A549 (cell line): ENCODE data around the gene RSAD1. TPM values are rescaled to one million over a fixed set of nuclear protein-coding genes. Genes with fewer than 3 reads are reported as not detected.

Source experiments
- ATAC-seq, 2 experiments: fragments of 200-7000 bp in 1 of 2; fragments of >200 bp in 1 of 2; cut with Nextera tagmentation in 1 of 2; cut with Tn5 transposase in 1 of 2; 3 replicates each; pipeline versions ENCODE4 v1.8.0 to v1.9.1; 2018 to 2020; ENCODE audit warnings: mild to moderate bottlenecking in 1 of 2, moderate library complexity in 1 of 2
- CTCF ChIA-PET: fragments of 300-600 bp; sonication (Branson Sonifier 250); formaldehyde crosslinking; extraction: SDS; loops from one replicate; lab custom pipeline; 2021; ENCODE audit warnings: antibody characterized with exemption, inconsistent platforms; lab: Yijun Ruan, JAX
- POLR2A ChIA-PET: fragments of 350-600 bp; formaldehyde crosslinking; extraction: SDS; loops from one replicate; lab custom pipeline; 2021; ENCODE audit warnings: antibody characterized with exemption, inconsistent platforms; lab: Yijun Ruan, JAX
- DNase-seq, 2 experiments: peaks; one replicate each; pipeline versions ENCODE4 v3.0.0 to v3.0.0-alpha.2; 2011 to 2016; ENCODE audit warnings: low read depth in 1 of 2, low spot score in 1 of 2
- FAIRE-seq: peaks from 2 replicates; lab custom pipeline; 2011; peaks lifted over from hg19 to GRCh38; lab: Jason Lieb, UNC
- H3K27ac ChIP-seq, 2 experiments: fragments of >200 bp; sonication (Bioruptor Twin); formaldehyde crosslinking; 3 replicates each; pipeline ENCODE4 v1.5.1; 2016 to 2017
- H3K4me1 ChIP-seq: fragments of >200 bp; sonication (Bioruptor Twin); formaldehyde crosslinking; 3 replicates; pipeline ENCODE4 v1.6.1; 2016
- H3K4me2 ChIP-seq: fragments of >200 bp; sonication (Bioruptor Twin); formaldehyde crosslinking; 3 replicates; pipeline ENCODE4 v1.6.1; 2016
- H3K4me3 ChIP-seq: fragments of >200 bp; sonication (Bioruptor Twin); formaldehyde crosslinking; 3 replicates; pipeline ENCODE4 v1.5.1; 2016
- H3K9me3 ChIP-seq: fragments of >200 bp; sonication (Bioruptor Twin); formaldehyde crosslinking; 3 replicates; pipeline ENCODE4 v1.6.1; 2016
- CTCF ChIP-seq: fragments of >200 bp; sonication (Bioruptor Twin); formaldehyde crosslinking; IDR thresholded peaks from 3 replicates; pipeline ENCODE4 v1.5.1; 2016
- E2F6 ChIP-seq: IDR thresholded peaks from 2 replicates; pipeline ENCODE4 v1.6.1; 2012; ENCODE audit warnings: low read depth, borderline replicate concordance
- EHMT2 ChIP-seq: fragments of 200-600 bp; sonication (generic); IDR thresholded peaks from 2 replicates; pipeline ENCODE4 v1.6.1; 2016; ENCODE audit warnings: antibody characterized with exemption, low read depth, mild to moderate bottlenecking, moderate library complexity
- ELK1 ChIP-seq: fragments of 150-350 bp; IDR thresholded peaks from 2 replicates; pipeline ENCODE4 v1.6.1; 2014; ENCODE audit warnings: low read depth, mild to moderate bottlenecking, low read length
- ESRRA ChIP-seq: fragments of 150-350 bp; IDR thresholded peaks from 2 replicates; pipeline ENCODE4 v1.6.1; 2014; ENCODE audit warnings: mild to moderate bottlenecking, low read length, borderline replicate concordance
- HES2 ChIP-seq: fragments of >200 bp; sonication (Bioruptor Twin); formaldehyde crosslinking; IDR thresholded peaks from 2 replicates; pipeline ENCODE4 v1.6.1; 2016
- HEYL ChIP-seq: fragments of 250-450 bp; sonication (Bioruptor Pico); IDR thresholded peaks from 2 replicates; pipeline ENCODE4 v1.8.0; 2021; ENCODE audit warnings: mild to moderate bottlenecking, moderate library complexity
- HOXB5 ChIP-seq: fragments of 250-450 bp; sonication (Bioruptor Pico); IDR thresholded peaks from 2 replicates; pipeline ENCODE4 v1.5.0; 2020; ENCODE audit warnings: mild to moderate bottlenecking, moderate library complexity
- MAFK ChIP-seq: fragments of 450-650 bp; IDR thresholded peaks from 2 replicates; pipeline ENCODE4 v1.6.1; 2014; ENCODE audit not compliant: partially characterized antibody
- MAX ChIP-seq: IDR thresholded peaks from 2 replicates; pipeline ENCODE4 v1.6.1; 2012
- NFE2L2 ChIP-seq: fragments of 150-350 bp; conservative IDR thresholded peaks from 2 replicates; pipeline ENCODE4 v1.6.1; 2014; ENCODE audit warnings: low read length
- NPAS2 ChIP-seq: fragments of 250-450 bp; sonication (Bioruptor Pico); IDR thresholded peaks from 2 replicates; pipeline ENCODE4 v1.8.0; 2022; ENCODE audit warnings: mild to moderate bottlenecking, moderate library complexity, borderline replicate concordance
- PBX3 ChIP-seq: IDR thresholded peaks from 2 replicates; pipeline ENCODE4 v1.6.1; 2012
- PHF8 ChIP-seq: fragments of 200-600 bp; sonication (generic); IDR thresholded peaks from 2 replicates; pipeline ENCODE4 v1.6.1; 2016; ENCODE audit warnings: low read depth, mild to moderate bottlenecking, antibody characterized with exemption, moderate library complexity, borderline replicate concordance
- RAD21 ChIP-seq, 2 experiments: fragments of >200 bp in 1 of 2; sonication (Bioruptor Twin) in 1 of 2; formaldehyde crosslinking in 1 of 2; IDR thresholded peaks in 1 of 2; conservative IDR thresholded peaks in 1 of 2; 2 replicates in 1 of 2; 3 replicates in 1 of 2; pipeline ENCODE4 v1.6.1; 2012 to 2018; ENCODE audit warnings: inconsistent platforms in 1 of 2
- RARB ChIP-seq: fragments of 250-450 bp; sonication (Bioruptor Pico); IDR thresholded peaks from 2 replicates; pipeline ENCODE4 v1.8.0; 2021; ENCODE audit warnings: mild to moderate bottlenecking, moderate library complexity
- REST ChIP-seq: fragments of 200-600 bp; sonication (generic); IDR thresholded peaks from 2 replicates; pipeline ENCODE4 v1.6.1; 2016; ENCODE audit warnings: antibody characterized with exemption, mild to moderate bottlenecking, moderate library complexity
- SMC3 ChIP-seq: fragments of >200 bp; sonication (Bioruptor Twin); formaldehyde crosslinking; IDR thresholded peaks from 3 replicates; pipeline ENCODE4 v1.6.1; 2018; ENCODE audit warnings: inconsistent platforms
- SREBF2 ChIP-seq: fragments of 450-650 bp; IDR thresholded peaks from 2 replicates; pipeline ENCODE4 v1.6.1; 2014; ENCODE audit warnings: mild to moderate bottlenecking, moderate library complexity
- USF2 ChIP-seq: fragments of 450-650 bp; IDR thresholded peaks from 2 replicates; pipeline ENCODE4 v1.6.1; 2014; ENCODE audit warnings: antibody characterized with exemption
- ZSCAN20 ChIP-seq: fragments of 250-450 bp; sonication (Bioruptor Pico); IDR thresholded peaks from 2 replicates; pipeline ENCODE4 v1.8.0; 2022; ENCODE audit warnings: mild to moderate bottlenecking, moderate library complexity
- WGBS: methylation state at CpG from one replicate; pipeline ENCODE4 v1.1.6; 2017; ENCODE audit errors: missing lambda C conversion rate; 5-methylcytosine and 5-hydroxymethylcytosine counted together
- polyA plus RNA-seq, 4 experiments: library from polyadenylated mRNA; depleted of rRNA in 3 of 4; stranded (reverse); fragments of >200 nt; fragmentation: RNase III in 1 of 4; extraction: RNeasy Plus Mini Kit Qiagen cat#74134 plus additional on column Dnase treatment in 1 of 4; gene quantifications; 2 replicates in 3 of 4; 3 replicates in 1 of 4; pipeline ENCODE4 v1.2.3, GENCODE V29; 2011 to 2017

Gene RSAD1
- polyA plus RNA-seq, 2 of the 4 experiments (the other 2 are of a cell fraction), result 38.2 to 42.0 TPM

GRCh38 chr17:50437409-50437808, 41.3 kb upstream of the RSAD1 start:
- POLR2A ChIA-PET, result no interaction called here
- no peak for TF ChIP-seq PBX3
- TF ChIP-seq MAX, result no peak
- TF ChIP-seq SMC3, result no peak
- no peak for TF ChIP-seq HES2
- TF ChIP-seq E2F6, result no peak
- no peak for TF ChIP-seq HEYL (CRISPR knock-in tag)
- TF ChIP-seq, all 56 proteins: peak for 0
- FAIRE-seq (no peak), ATAC-seq (no peak), DNase-seq (no peak)
- Histone ChIP-seq H3K9me3 (no peaks in the 10 kb centered on the region), H3K4me1 (no peaks in the 10 kb centered on the region), H3K4me2 (no peak overlapping the region), H3K4me3 (no peak overlapping the region), H3K27ac (no peak overlapping the region)
- CTCF ChIA-PET, result interaction anchor here (0.6 to 6.0 kb wide), 6 partner anchors 8 to 54 kb away, joined by 3 to 26 read pairs (median 4); partner anchors contain the start of gene LRRC59
- 92% methylated on average over 4 of the region's 4 CpGs for WGBS

- H3K4me3 ChIP-seq, result no peak overlapping the region
- CTCF ChIA-PET, result interaction anchor here (1.6 to 6.0 kb wide), 2 partner anchors 41 to 142 kb away, joined by 3 to 26 read pairs; partner anchors contain the start of gene LRRC59
- ATAC-seq (no peak), DNase-seq (no peak), FAIRE-seq (no peak)
- 89% methylated on average over 4 of the region's 4 CpGs for WGBS
- no peak overlapping the region for H3K4me2 ChIP-seq
- TF ChIP-seq HOXB5 (CRISPR knock-in tag) (no peak), MAFK (no peak), PHF8 (no peak), NPAS2 (CRISPR knock-in tag) (no peak), USF2 (no peak), ELK1 (no peak), ZSCAN20 (no peak), REST (no peak), ESRRA (no peak), SREBF2 (no peak), RAD21 (conservative IDR thresholded peaks at IDR 0.05 in 1 of 2, IDR thresholded peaks at IDR 0.05 in 1 of 2) (no peak), CTCF (no peak), NFE2L2 (no peak), RARB (no peak), EHMT2 (no peak), MAX (no peak), E2F6 (no peak)
- no peaks in the 10 kb centered on the region for H3K4me1 ChIP-seq
- H3K9me3 ChIP-seq, result no peaks in the 10 kb centered on the region
- POLR2A ChIA-PET, result interaction anchor here (0.6 kb wide), 1 partner anchor 43 kb away, joined by 3 read pairs; no protein-coding TSS in a partner anchor
- H3K27ac ChIP-seq, result no peak overlapping the region
Observed at GRCh38 chr17:50439008-50439407, 39.7 kb upstream of the RSAD1 start.
